Stimulated activated CD8-positive, alpha-beta memory T cell treated with anti-CD3 and anti-CD28 coated beads, Interleukin-12 subunit alpha, Interleukin-12 subunit beta, amount 100 ng/mL, for 1 hour (primary cell): Measurements from ENCODE around the gene RAB34.

Source experiments
- DNase-seq: peaks from one replicate; pipeline ENCODE4 v3.0.0-alpha.2; 2020; ENCODE audit warnings: low read depth

The RAB34 gene

GRCh38 chr17:28675980-28676379 lies 41.7 kb downstream of the RAB34 start:
- no peak for DNase-seq

GRCh38 chr17:28675490-28675889 lies 42.2 kb downstream of the RAB34 start:
- no peak for DNase-seq

GRCh38 chr17:28669918-28670317 lies 47.8 kb downstream of the RAB34 start:
- DNase-seq: no peak

- no peak for DNase-seq
Observed at GRCh38 chr17:28667870-28668269, 49.8 kb downstream of the RAB34 start.

GRCh38 chr17:28665994-28666393 lies 51.7 kb downstream of the RAB34 start:
- no peak for DNase-seq
